PFSK-1 (cell line): ENCODE measurements around the gene INF2.

Experiments
- FOXP2 ChIP-seq: optimal IDR thresholded peaks from 2 replicates; pipeline ENCODE3; 2011; ENCODE audit warnings: borderline replicate concordance, control low read depth, inconsistent platforms; ENCODE audit not compliant: insufficient read depth; ENCODE audit errors: extremely low read length, extremely low read depth
- POLR2AphosphoS5 ChIP-seq: IDR thresholded peaks from 2 replicates; pipeline ENCODE4 v1.6.1; 2012; ENCODE audit warnings: low read depth, mild to moderate bottlenecking, control low read depth, low read length, moderate library complexity
- REST ChIP-seq, 2 experiments: IDR thresholded peaks; 2 replicates each; pipeline versions ENCODE4 v1.6.1 to v1.8.0; 2011 to 2012; ENCODE audit warnings: low read depth in 2 of 2, low read length in 2 of 2, control low read depth in 1 of 2, inconsistent platforms in 1 of 2, mild to moderate bottlenecking in 1 of 2, moderate library complexity in 1 of 2; ENCODE audit not compliant: insufficient read depth in 1 of 2
- SIN3A ChIP-seq: IDR thresholded peaks from 2 replicates; pipeline ENCODE4 v1.6.1; 2012; ENCODE audit warnings: mild to moderate bottlenecking, low read length, moderate library complexity, borderline replicate concordance; ENCODE audit not compliant: insufficient read depth
- TAF1 ChIP-seq: IDR thresholded peaks from 2 replicates; pipeline ENCODE4 v1.6.1; 2012; ENCODE audit warnings: low read length, control low read depth, borderline replicate concordance; ENCODE audit not compliant: insufficient read depth

Gene INF2

GRCh38 chr14:104730487-104730886, 41.1 kb downstream of the INF2 start:
- TF ChIP-seq FOXP2 (no peak), SIN3A (no peak), TAF1 (no peak), POLR2AphosphoS5 (no peak), REST (IDR thresholded peaks at IDR 0.05; ENCODE audit: insufficient read depth in 1 of 2, low read depth in 2 of 2, low read length in 2 of 2) (no peak)

- TF ChIP-seq TAF1 (no peak), REST (IDR thresholded peaks at IDR 0.05; ENCODE audit: insufficient read depth in 1 of 2, low read depth in 2 of 2, low read length in 2 of 2) (no peak), FOXP2 (no peak), POLR2AphosphoS5 (no peak), SIN3A (no peak)
Observed at GRCh38 chr14:104731320-104732294, 42.2 kb downstream of the INF2 start.

GRCh38 chr14:104732355-104732804, 43.0 kb downstream of the INF2 start:
- TF ChIP-seq REST (IDR thresholded peaks at IDR 0.05; ENCODE audit: insufficient read depth in 1 of 2, low read depth in 2 of 2, low read length in 2 of 2), result no peak
- TF ChIP-seq TAF1, result no peak
- TF ChIP-seq FOXP2, result no peak
- TF ChIP-seq POLR2AphosphoS5, result no peak
- no peak for TF ChIP-seq SIN3A

- TF ChIP-seq FOXP2, result no peak
- no peak for TF ChIP-seq REST (IDR thresholded peaks at IDR 0.05; ENCODE audit: insufficient read depth in 1 of 2, low read depth in 2 of 2, low read length in 2 of 2)
- TF ChIP-seq SIN3A, result no peak
- no peak for TF ChIP-seq POLR2AphosphoS5
- TF ChIP-seq TAF1, result no peak
Observed at GRCh38 chr14:104732931-104733681, 43.7 kb downstream of the INF2 start.
